ENCODE data around the gene PALLD.

DNA sequence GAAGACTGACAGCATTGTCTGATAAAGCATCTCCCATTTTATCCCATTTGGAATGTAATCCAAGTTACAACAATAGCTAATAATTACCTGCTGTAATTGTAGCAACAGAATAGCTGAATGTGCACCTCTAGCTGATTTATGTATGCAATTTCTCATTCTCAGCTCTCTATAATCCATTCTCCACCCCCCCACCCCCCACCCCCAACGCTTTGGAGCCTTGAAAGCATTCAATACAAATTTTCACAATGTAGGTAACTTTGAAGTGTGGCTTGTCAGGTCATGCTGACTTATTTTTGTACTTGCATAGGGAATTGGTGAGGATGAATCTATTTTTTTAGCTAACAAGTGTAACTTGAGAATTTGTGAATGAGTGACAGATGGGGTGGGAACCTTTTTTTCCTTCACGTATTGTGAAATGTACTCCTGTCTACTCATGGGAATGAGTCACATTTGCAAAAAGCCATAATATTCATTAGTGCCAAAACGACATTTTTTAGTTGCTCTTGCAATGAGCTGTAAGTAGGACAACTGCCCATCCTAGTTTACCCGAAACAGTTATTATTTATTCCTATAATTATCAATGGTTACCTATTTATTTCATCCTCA is 159.3 kb downstream of the PALLD start:
- TF ChIP-seq, protein P1, sequence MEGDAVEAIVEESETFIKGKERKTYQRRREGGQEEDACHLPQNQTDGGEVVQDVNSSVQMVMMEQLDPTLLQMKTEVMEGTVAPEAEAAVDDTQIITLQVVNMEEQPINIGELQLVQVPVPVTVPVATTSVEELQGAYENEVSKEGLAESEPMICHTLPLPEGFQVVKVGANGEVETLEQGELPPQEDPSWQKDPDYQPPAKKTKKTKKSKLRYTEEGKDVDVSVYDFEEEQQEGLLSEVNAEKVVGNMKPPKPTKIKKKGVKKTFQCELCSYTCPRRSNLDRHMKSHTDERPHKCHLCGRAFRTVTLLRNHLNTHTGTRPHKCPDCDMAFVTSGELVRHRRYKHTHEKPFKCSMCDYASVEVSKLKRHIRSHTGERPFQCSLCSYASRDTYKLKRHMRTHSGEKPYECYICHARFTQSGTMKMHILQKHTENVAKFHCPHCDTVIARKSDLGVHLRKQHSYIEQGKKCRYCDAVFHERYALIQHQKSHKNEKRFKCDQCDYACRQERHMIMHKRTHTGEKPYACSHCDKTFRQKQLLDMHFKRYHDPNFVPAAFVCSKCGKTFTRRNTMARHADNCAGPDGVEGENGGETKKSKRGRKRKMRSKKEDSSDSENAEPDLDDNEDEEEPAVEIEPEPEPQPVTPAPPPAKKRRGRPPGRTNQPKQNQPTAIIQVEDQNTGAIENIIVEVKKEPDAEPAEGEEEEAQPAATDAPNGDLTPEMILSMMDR (IDR thresholded peaks at IDR 0.05; ENCODE audit: borderline replicate concordance, extremely low read depth, low read length, poor library complexity, severe bottlenecking), result no peak
- TF ChIP-seq EZH2 (IDR thresholded peaks at IDR 0.05; ENCODE audit: borderline replicate concordance, low read depth, low read length, severe bottlenecking), result no peak
